GM11168 (cell line): ENCODE results near the gene HLA-E.
"Not testable (repeated sequence)": the region's sequence is repeated elsewhere in the genome, so short reads cannot be mapped to it uniquely, and the experiment has no call there.

Experiments used
- in situ Hi-C: fragments of 300-500 bp; cut with MboI; formaldehyde crosslinking; loops from one replicate; pipeline ENCODE4 v1.12.0; 2022; ENCODE audit warnings: low sequenced_read_pairs; ENCODE audit not compliant: unreplicated experiment

Gene HLA-E

DNA sequence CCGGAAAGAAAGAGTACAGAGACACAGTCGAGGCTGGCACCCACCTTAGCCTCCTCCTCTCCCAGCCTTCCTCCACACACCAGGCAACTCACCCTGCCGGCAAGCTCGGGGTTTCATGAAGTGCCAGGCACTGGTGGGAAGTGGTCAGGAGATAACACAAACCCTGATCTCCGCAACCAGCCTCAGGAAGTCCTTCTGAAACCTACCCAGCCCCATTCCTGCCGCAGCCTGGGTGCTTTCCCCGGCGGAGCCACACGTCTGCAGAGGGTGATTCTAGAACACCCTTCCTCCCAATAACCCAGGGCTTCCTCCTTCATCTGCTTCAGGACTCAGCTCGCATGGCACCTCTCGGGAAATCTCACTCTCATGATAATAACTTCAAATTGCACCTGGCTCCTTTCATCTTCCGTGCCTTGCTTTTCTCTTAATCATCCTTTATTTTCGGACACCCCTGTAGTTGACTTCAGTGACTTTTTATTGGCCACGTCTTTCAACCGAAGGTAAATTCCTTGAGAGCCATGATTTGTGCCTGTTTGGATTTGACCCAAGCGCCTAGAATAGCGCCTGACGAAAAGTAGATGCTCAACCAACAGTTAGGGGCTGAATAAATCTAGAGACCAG lies 8.7 kb upstream of the HLA-E start:
- in situ Hi-C loops = loop anchor here (5.0 kb wide), 1 partner anchor 62 kb away; no protein-coding TSS in a partner anchor

DNA sequence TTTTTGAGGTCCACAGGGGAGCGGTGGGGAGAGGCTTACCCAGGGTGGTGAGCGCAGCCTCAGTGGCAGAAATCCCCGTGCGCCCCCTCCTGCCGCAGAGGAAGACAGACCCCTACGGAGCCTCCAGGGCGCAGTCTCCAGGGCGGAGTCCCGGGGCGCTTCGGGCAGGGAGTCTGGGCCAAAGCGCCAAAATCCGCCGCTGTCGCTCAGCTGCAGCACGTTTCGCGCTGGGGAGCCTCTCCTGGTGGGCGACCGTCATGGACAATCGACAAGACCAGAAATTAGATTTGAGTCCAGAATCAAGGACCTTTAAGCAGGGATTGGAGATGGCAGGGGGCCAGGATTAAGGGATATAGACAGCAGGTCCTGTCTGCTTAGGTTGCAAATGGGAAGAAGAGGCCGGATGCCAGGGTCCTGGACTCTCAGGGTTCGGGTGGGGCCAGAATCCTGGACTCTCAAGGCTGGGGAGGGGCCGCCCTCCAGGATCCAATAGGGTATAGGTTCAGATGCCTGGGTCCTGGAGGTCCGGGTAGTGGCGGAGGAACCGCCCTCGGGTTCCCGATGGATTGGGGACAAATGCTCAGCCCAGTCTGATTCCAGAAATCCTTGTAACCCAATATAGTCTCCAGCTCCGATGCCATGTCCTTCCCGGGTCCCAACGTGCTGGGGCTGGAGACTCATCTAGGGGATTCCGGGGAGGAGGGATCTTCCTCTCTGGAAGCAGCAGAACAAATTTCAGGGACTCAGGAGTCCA lies 7.9 kb upstream of the HLA-E start:
- in situ Hi-C loops = loop anchor here (5.0 kb wide), 1 partner anchor 61 kb away; no protein-coding TSS in a partner anchor

DNA sequence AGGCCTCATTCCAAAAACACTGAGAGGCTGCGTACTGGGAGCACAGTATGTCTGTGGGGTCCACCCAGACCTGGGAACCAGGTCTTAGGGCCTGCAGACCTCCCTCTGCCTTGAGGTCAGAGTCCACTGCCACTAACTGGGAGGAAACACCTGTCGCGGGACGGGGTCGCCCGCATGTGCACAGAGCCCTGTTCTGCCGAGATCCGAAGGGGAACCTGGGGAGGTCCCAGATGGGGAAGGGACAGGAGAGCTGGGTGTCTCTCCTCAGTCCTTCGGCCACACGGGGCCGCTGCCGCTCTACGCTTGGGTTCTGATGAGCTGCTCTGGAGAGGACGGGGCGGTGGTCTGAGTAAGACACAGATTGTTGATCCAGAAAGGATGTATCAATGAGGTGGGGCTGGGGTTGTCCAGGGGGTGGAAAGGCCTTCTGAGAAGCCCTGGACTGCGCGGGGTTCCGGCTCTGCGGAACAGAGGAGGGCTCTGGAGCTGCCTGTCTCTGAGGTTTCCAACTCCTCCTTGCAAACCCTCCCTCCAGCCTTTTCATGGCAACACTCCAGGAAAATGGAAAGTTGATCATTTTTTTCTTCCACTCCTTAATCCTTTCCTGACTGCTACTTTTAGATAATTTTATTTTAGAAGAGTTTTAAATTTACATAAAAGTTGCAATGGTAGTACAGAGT lies 7.2 kb upstream of the HLA-E start:
- in situ Hi-C loops = loop anchor here (5.0 kb wide), 1 partner anchor 60 kb away; no protein-coding TSS in a partner anchor

DNA sequence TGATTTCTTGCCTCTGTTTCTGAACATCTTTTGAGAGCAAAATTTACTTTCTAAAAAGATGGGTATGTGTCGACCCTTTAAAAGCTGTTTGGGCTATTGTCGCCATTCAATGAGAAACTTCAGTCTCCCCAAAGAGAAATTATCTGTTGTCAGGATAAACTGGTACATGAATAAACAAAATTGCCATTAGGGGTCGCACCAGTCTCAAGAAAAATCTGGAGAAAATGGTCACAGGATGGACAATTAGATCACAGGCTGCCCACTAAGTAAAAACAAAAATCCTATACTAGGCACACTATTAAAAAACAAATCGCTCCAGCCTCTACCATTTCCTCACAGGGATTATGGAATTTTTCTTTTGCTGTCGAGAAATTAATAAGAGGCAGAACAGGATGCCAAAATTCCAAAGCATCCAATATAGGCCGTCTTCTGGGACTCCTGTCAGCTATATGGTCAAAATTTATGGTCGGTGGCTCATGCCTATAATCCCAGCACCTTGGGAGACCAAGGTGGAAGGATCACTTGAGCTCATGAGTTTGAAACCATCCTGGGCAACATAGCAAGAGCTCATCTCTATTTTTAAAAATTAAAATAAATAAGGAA lies 5.5 kb upstream of the HLA-E start:
- in situ Hi-C loops = loop anchor here (5.0 kb wide), 1 partner anchor 59 kb away; no protein-coding TSS in a partner anchor

DNA sequence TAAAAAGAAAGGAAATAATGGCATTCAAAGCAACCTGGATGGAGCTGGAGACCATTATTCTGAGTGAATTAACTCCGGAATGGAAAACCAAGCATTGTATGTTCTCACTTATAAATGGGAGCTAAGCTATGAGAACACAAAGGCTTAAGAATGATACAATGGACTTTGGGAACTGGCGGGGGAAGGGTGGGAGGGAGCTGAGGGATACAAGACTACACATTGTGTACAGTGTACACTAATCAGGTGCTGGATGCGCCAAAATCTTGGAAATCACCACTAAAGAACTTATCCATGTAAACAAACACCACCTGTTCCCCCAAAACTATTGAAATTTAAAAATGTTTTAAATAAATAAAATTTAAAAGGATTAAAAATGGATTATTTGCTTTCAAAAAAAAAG lies 4.1 kb upstream of the HLA-E start:
- in situ Hi-C loops = no loop called here

DNA sequence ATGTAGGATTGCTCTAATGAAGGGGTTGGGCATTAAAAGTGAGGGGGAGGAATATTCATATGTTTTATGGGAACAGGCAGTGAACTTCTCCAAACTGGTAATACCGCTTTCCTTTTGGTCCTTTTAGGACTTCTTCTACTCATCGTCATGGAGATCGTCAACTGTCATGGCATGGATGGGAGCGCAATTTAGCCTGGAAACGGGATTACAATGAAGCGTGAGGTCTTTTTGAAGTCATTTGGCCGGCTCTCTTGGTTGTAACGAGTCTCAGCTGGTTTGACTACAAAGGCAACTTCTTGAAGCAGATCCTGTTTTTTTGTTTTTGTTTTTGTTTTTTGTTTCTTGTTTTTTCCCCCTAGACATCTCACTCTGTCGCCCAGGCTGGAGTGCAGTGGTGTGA lies 1.4 kb upstream of the HLA-E start:
- in situ Hi-C loops = no loop called here

DNA sequence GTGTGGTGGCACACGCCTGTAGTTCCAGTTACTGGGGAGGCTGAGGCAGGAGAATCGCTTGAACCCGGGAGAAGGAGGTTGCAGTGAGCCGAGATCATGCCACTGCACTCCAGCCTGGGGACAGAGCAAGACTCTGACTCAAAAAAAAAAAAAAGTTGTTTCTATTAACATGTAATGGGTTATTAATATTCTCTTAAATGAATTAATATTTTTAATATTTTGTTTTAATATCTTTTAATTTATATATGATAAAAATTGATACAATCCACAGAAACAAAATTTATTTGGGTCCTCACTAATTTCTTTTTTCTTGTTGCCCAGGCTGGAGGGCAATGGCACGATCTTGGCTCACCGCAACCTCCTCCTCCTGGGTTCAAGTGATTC lies 620 bp upstream of the HLA-E start:
- in situ Hi-C loops = not testable (repeated sequence)

DNA sequence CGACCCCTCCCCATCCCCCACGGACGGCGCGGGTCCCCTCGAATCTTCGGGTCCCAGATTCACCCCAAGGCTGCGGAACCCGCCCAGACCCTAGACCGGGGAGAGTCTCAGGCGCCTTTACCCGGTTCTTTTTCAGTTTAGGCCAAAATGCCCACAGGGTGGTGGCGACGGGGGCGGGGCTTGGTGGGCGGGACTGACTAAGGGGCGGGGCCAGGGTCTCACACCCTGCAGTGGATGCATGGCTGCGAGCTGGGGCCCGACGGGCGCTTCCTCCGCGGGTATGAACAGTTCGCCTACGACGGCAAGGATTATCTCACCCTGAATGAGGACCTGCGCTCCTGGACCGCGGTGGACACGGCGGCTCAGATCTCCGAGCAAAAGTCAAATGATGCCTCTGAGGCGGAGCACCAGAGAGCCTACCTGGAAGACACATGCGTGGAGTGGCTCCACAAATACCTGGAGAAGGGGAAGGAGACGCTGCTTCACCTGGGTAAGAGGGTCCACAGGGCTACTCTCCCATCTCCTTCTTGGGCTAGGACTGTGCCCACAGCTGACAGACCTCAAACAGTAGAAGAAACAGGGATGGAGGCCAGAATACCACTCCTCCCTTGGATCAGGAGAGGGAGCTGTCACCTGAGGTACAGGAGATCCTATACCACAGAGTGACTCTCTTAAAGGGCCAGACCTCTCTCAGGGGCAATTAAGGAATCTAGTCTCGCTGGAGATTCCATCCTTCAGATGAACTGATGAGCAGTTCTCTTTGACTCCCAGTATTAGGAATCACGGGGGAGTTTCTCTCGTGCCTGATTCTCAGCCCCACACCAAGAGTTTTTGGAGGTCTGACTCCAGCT lies 942 bp downstream of the HLA-E start:
- in situ Hi-C loops = no loop called here

DNA sequence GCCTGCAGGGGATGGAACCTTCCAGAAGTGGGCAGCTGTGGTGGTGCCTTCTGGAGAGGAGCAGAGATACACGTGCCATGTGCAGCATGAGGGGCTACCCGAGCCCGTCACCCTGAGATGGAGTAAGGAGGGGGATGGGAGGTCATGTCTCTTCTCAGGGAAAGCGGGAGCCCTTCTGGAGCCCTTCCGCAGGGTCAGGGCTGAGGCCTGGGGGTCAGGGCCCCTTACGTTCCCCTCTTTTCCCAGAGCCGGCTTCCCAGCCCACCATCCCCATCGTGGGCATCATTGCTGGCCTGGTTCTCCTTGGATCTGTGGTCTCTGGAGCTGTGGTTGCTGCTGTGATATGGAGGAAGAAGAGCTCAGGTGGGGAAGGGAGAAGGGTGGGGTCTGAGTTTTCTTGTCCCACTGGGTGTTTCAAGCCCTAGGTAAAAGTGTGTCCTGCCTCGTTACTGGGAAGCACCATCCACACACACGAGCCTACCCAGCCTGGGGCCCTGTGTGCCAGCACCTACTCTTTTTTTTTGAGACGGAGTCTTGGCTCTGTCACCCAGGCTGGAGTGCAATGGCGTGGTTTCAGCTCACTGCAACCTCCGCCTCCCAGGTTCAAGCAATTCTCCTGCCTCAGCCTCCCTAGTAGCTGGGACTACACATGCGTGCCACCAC lies 2.1 kb downstream of the HLA-E start:
- in situ Hi-C loops = not testable (repeated sequence)

DNA sequence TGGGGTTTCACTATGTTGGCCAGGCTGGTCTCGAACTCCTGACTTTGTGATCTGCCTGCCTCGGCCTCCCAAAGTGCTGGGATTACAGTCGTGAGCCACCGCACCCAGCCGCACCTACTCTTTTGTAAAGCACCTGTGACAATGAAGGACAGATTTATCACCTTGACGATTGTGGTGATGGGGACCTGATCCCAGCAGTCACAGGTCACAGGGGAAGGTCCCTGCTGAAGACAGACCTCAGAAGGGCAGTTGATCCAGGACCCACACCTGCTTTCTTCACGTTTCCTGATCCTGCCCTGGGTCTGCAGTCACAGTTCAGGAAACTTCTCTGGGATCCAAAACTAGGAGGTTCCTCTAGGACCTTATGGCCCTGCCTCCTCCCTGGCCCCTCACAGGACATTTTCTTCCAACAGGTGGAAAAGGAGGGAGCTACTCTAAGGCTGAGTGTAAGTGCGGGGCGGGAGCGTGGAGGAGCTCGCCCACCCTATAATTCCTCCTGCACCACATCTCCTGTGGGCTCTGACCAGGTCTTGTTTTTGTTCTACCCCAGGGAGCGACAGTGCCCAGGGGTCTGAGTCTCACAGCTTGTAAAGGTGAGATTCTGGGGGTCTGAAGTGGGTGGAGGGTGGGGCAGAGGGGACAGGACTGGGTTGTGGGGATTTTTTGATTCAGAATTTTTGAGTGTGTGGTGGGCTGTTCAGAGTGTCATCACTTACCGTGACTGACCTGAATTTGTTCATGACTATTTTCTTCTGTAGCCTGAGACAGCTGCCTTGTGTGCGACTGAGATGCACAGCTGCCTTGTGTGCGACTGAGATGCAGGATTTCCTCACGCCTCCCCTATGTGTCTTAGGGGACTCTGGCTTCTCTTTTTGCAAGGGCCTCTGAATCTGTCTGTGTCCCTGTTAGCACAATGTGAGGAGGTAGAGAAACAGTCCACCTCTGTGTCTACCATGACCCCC lies 3.0 kb downstream of the HLA-E start:
- in situ Hi-C loops = no loop called here

DNA sequence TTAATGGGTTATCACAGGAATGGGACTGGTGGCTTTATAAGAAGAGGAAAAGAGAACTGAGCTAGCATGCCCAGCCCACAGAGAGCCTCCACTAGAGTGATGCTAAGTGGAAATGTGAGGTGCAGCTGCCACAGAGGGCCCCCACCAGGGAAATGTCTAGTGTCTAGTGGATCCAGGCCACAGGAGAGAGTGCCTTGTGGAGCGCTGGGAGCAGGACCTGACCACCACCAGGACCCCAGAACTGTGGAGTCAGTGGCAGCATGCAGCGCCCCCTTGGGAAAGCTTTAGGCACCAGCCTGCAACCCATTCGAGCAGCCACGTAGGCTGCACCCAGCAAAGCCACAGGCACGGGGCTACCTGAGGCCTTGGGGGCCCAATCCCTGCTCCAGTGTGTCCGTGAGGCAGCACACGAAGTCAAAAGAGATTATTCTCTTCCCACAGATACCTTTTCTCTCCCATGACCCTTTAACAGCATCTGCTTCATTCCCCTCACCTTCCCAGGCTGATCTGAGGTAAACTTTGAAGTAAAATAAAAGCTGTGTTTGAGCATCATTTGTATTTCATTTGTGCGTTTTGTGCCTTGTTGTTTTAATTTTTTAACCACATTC lies 4.4 kb downstream of the HLA-E start:
- in situ Hi-C loops = no loop called here

DNA sequence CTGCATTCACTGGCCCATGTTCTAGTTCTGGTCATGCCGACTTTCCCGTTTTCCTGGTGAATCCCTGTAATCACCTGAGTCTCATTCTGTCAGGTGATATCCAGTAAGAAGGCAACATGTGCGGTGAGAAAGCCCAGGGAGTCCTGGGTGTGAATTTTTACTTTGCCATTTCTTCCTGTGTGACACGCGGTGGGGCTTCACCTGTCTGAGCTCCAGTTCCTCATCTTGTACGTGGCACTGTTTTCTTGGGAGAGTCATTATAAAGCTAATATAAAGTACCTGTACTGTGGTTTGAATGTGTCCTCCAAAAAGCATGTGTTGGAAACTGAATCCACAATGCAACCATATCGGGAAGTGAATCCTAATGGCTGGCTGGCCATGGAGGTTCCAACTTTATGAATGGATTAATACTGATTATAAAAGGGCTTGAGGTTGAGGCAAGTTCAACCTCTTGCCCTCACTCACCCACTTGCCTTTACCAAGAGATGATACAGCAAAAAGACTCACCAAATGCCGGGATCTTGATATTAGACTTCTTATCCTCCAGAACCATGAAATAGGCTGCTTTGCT lies 5.1 kb downstream of the HLA-E start:
- in situ Hi-C loops = no loop called here

DNA sequence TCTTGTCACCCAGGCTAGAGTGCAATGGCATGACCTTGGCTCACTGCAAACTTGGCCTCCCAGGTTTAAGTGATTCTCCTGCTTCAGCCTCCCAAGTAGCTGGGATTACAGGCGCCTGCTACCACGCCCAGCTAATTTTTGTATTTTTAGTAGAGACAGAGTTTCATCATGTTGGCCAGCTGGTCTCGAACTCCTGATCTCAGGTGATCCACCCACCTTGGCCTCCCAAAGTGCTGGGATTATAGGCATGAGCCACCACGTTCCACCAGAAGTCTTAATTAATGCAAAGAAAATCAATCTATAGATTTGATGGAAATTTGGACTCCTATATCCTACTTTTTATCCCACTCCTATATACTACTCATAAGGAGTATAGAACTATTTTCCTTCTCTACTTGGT lies 5.8 kb downstream of the HLA-E start:
- in situ Hi-C loops = not testable (repeated sequence)

DNA sequence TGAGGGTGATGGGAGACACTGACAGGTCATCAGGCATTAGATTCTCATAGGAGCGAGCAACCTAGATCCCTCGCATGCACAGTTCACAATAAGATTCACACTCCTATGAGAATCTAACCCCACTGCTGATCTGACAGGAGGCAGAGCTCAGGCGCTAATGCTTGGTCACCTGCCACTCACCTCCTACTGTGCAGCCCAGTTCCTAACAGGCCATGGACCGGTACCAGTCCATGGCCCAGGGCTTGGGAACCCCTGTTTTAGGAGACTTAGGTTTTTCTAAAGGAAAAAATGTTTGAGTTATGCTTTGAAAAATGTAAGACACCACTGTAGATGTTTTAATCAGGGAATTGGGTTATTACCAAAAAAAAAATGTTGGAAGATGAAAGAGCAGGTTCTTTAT lies 6.7 kb downstream of the HLA-E start:
- in situ Hi-C loops = no loop called here

DNA sequence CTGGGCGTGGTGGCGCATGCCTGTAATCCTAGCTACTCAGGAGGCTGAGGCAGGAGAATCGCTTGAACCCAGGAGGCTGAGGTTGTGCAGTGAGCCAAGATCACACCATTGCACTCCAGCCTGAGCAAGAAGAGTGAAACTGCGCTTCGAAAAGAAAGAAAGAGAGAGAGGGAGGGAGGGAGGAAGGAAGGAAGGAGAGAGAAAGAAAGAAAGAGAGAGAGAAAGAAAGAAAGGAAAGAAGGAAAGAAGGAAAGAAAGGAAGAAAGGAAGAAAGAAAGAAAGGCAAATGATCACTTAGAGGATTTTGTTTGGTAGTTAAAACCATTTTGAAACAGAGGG lies 7.9 kb downstream of the HLA-E start:
- in situ Hi-C loops = not testable (repeated sequence)

DNA sequence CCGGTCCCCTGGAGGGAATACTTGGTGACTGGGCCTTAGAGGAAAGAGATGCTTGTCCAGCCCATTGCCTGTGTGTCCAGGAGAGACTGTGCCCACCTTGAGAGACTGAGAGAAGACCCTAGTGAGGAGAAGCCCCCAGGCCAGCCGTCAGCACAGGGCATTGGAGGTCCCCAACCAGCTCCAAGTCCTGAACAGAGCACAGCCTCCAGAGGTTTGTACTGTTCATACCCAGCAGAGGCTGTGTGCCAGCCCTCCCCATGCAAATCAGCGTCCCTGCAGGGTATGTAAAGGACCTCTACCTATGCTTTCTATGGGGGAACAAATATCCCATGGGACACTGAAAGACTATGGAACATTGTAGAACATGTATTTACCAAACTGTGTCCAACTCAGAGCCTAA lies 8.4 kb downstream of the HLA-E start:
- in situ Hi-C loops = no loop called here

DNA sequence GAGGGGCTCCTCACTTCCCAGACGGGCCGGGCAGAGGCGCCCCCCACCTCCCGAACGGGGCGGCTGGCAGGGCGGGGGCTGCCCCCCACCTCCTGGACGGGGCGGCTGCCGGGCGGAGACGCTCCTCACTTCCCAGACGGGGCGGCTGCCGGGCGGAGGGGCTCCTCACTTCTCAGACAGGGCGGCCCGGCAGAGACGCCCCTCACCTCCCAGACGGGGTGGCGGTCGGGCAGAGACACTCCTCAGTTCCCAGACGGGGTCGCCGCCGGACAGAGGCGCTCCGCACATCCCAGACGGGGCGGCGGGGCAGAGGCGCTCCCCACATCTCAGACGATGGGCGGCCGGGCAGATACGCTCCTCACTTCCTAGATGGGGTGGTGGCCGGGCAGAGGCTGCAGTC lies 9.4 kb downstream of the HLA-E start:
- in situ Hi-C loops = not testable (repeated sequence)
